K562 (cell line): ENCODE measurements around the gene BARX2. TPM values are rescaled to one million over a fixed set of nuclear protein-coding genes. Genes with fewer than 3 reads are reported as not detected.

Experiments
- ATAC-seq: fragments of 200-7000 bp; cut with Tn5 transposase; 3 replicates; pipeline ENCODE4 v1.9.1; 2020; ENCODE audit warnings: moderate library complexity
- BruUV-seq: library from RNA; stranded (reverse); fragments of 400-500 nt; replicated peaks from 2 replicates; lab custom pipeline; 2021; lab: Mats Ljungman, UMichigan
- CTCF ChIA-PET: fragments of 300-600 bp; formaldehyde crosslinking; extraction: SDS; loops from one replicate; lab custom pipeline; 2021; ENCODE audit warnings: low intra/inter-chr PET ratio; lab: Yijun Ruan, JAX
- POLR2A ChIA-PET: fragments of 300-600, 350-650 bp; sonication (Branson Sonifier 250); formaldehyde crosslinking; extraction: SDS; loops from one replicate; lab custom pipeline; 2021; ENCODE audit warnings: antibody characterized with exemption, inconsistent platforms; lab: Yijun Ruan, JAX
- DNase-seq, 4 experiments: peaks; one replicate each; pipeline versions ENCODE4 v3.0.0 to v3.0.0-alpha.2; 2011 to 2018; ENCODE audit warnings: low spot score in 3 of 4, mixed read lengths in 3 of 4; ENCODE audit errors: extremely low read depth in 1 of 4
- FAIRE-seq: peaks from 2 replicates; lab custom pipeline; 2011; peaks lifted over from hg19 to GRCh38; lab: Jason Lieb, UNC
- H2AFZ ChIP-seq: 2 replicates; pipeline ENCODE4 v1.6.0; 2011; ENCODE audit warnings: low read depth, low read length, control low read depth, inconsistent platforms
- H3K27ac ChIP-seq: fragments of 200-600 bp; 3 replicates; pipeline ENCODE4 v1.8.0; 2011; ENCODE audit warnings: low read depth, mild to moderate bottlenecking, control low read depth, inconsistent platforms, low read length, moderate library complexity, mixed read lengths; ENCODE audit errors: extremely low read depth
- H3K27me3 ChIP-seq, 2 experiments: fragments of 300-600 bp in 1 of 2; 2 replicates in 1 of 2; 3 replicates in 1 of 2; pipeline versions ENCODE4 v1.6.0 to v1.8.0; 2011; ENCODE audit warnings: inconsistent platforms in 2 of 2, low read length in 2 of 2, mild to moderate bottlenecking in 1 of 2, mixed read lengths in 1 of 2, moderate library complexity in 1 of 2; ENCODE audit not compliant: control insufficient read depth in 2 of 2, insufficient read depth in 2 of 2
- H3K36me3 ChIP-seq: fragments of 300-600 bp; 3 replicates; pipeline ENCODE4 v1.8.0; 2011; ENCODE audit warnings: mild to moderate bottlenecking, low read length, inconsistent platforms; ENCODE audit not compliant: control insufficient read depth, insufficient read depth
- H3K4me1 ChIP-seq, 2 experiments: fragments of 200-600 bp in 1 of 2; replicated peaks in 1 of 2; 2 replicates in 1 of 2; 3 replicates in 1 of 2; pipeline versions ENCODE4 v1.5.1 to v1.8.0; 2011; ENCODE audit warnings: inconsistent platforms in 2 of 2, low read length in 2 of 2, mild to moderate bottlenecking in 1 of 2, mixed read lengths in 1 of 2, moderate library complexity in 1 of 2; ENCODE audit not compliant: control insufficient read depth in 2 of 2, insufficient read depth in 2 of 2
- H3K4me2 ChIP-seq: 2 replicates; pipeline ENCODE4 v1.6.1; 2011; ENCODE audit warnings: low read length, control low read depth, inconsistent platforms, mixed read lengths; ENCODE audit not compliant: insufficient read depth
- H3K4me3 ChIP-seq: fragments of 200-600 bp; sonication (generic), shearing (Covaris generic); 2 replicates; pipeline ENCODE4 v1.5.1; 2016; ENCODE audit warnings: control low read depth, inconsistent platforms
- H3K79me2 ChIP-seq: fragments of 200-600 bp; 3 replicates; pipeline ENCODE4 v1.8.0; 2011; ENCODE audit warnings: low read length, inconsistent platforms; ENCODE audit not compliant: control insufficient read depth, insufficient read depth
- H3K9ac ChIP-seq, 2 experiments: 2 replicates each; pipeline versions ENCODE4 v1.6.0 to v1.6.1; 2011; ENCODE audit warnings: low read depth in 2 of 2, low read length in 2 of 2, control low read depth in 1 of 2, inconsistent platforms in 1 of 2, mild to moderate bottlenecking in 1 of 2, mixed read lengths in 1 of 2; ENCODE audit not compliant: insufficient read depth in 1 of 2
- H3K9me1 ChIP-seq: one replicate; pipeline ENCODE4 v1.6.0; 2011; ENCODE audit warnings: inconsistent platforms, mild to moderate bottlenecking, low read length, moderate library complexity; ENCODE audit not compliant: control insufficient read depth, insufficient read depth
- H3K9me3 ChIP-seq: replicated peaks from 2 replicates; pipeline ENCODE4 v1.5.1; 2011; ENCODE audit warnings: low read depth, low read length, inconsistent platforms; ENCODE audit not compliant: control insufficient read depth, insufficient read depth
- H4K20me1 ChIP-seq: replicated peaks from 2 replicates; pipeline ENCODE4 v1.6.1; 2011; ENCODE audit warnings: low read length, inconsistent platforms, mixed read lengths; ENCODE audit not compliant: control insufficient read depth, insufficient read depth
- C11orf30 ChIP-seq: fragments of 450-650 bp; IDR thresholded peaks from 2 replicates; pipeline ENCODE4 v1.6.1; 2016; ENCODE audit warnings: low read depth, mild to moderate bottlenecking
- MAFF ChIP-seq: IDR thresholded peaks from 2 replicates; pipeline ENCODE4 v1.6.1; 2012; ENCODE audit warnings: low read length, improper control_type of control experiment
- MAFG ChIP-seq: fragments of 450-650 bp; conservative IDR thresholded peaks from 2 replicates; pipeline ENCODE4 v1.6.1; 2016; ENCODE audit warnings: missing genetic modification characterization, missing compliant biosample characterization
- MAFK ChIP-seq: IDR thresholded peaks from 2 replicates; pipeline ENCODE4 v1.6.1; 2011; ENCODE audit warnings: low read length, improper control_type of control experiment
- ZNF146 ChIP-seq: IDR thresholded peaks from one replicate; pipeline ENCODE4 v1.6.1; 2018; ENCODE audit warnings: missing compliant biosample characterization; ENCODE audit not compliant: unreplicated experiment
- ZNF316 ChIP-seq: fragments of 450-650 bp; IDR thresholded peaks from 2 replicates; pipeline ENCODE4 v1.6.1; 2016
- WGBS: fragments of 100-300 bp; shearing (Covaris generic); methylation state at CpG from one replicate; pipeline ENCODE4 v1.1.6; 2016; ENCODE audit warnings: low coverage, mixed read lengths; ENCODE audit not compliant: insufficient coverage; ENCODE audit errors: missing lambda C conversion rate; 5-methylcytosine and 5-hydroxymethylcytosine counted together
- in situ Hi-C: fragments of 300-500 bp; cut with MboI; formaldehyde crosslinking; loops from 4 replicates; pipeline ENCODE4 v1.15.0; 2018; ENCODE audit warnings: inconsistent platforms, mixed read lengths
- intact Hi-C: fragments of 100-400 bp; cut with micrococcal nuclease; formaldehyde crosslinking; loops from 2 replicates; pipeline ENCODE4 v1.14.2; 2022
- polyA plus RNA-seq, 8 experiments: library from polyadenylated mRNA; depleted of rRNA in 4 of 8; stranded (reverse) in 5 of 8; unstranded in 3 of 8; fragments of >200 nt; fragmentation: Nextera tagmentation in 2 of 8; fragmentation: Illumina TruSeq in 1 of 8; extraction: Ambion mirVana in 2 of 8; extraction: Trizol in 1 of 8; gene quantifications; 2 replicates each; pipeline versions ENCODE4 v1.2.1 to v1.2.3, GENCODE V29; 2011 to 2014; ENCODE audit warnings: inconsistent platforms in 1 of 8, missing spikeins in 1 of 8
- total RNA-seq, 7 experiments: library from RNA; depleted of rRNA in 6 of 7; stranded (reverse); fragments of >200 nt in 6 of 7; fragmentation: Illumina TruSeq in 2 of 7; extraction: Trizol in 2 of 7; gene quantifications; 2 replicates each; pipeline versions ENCODE4 v1.2.1 to v1.2.3, GENCODE V29; 2011 to 2021; ENCODE audit warnings: low replicate concordance in 1 of 7
- TF ChIP-seq, protein P1 (sequence below): fragments of 250-450 bp; sonication (Bioruptor Pico); IDR thresholded peaks from 2 replicates; pipeline ENCODE4 v1.8.0; 2021; ENCODE audit warnings: moderate library complexity, mild to moderate bottlenecking, inconsistent platforms

The BARX2 gene
- total and polyA plus RNA-seq, 9 of the 15 experiments (the other 6 are each of a cell fraction or from before 2014, with no cell fraction given), result not detected

- ChIA-PET POLR2A (no interaction called here), CTCF (no interaction called here)
- Histone ChIP-seq H4K20me1 (no peaks in the 10 kb centered on the region), H3K27me3 (peaks cover 0 to 2% of the 10 kb centered on the region in 2 experiments; a peak in 2 of 5 replicates), H3K4me2 (no peak overlapping the region), H3K9me1 (no peaks in the 10 kb centered on the region), H2AFZ (no peak overlapping the region), H3K79me2 (no peaks in the 10 kb centered on the region), H3K36me3 (no peaks in the 10 kb centered on the region), H3K4me1 (no peaks in the 10 kb centered on the region), H3K9me3 (no peaks in the 10 kb centered on the region), H3K27ac (no peak overlapping the region), H3K4me3 (no peak overlapping the region), H3K9ac (no peak overlapping the region)
- ATAC-seq (no peak), DNase-seq (no peak), FAIRE-seq (no peak)
- no TSS peak for BruUV-seq
- 2% methylated on average over 4 of the region's 4 CpGs for WGBS
- in situ Hi-C loops (no loop called here), intact Hi-C loops (no loop called here)
- TF ChIP-seq MAFF (peak; percentile 86), ZNF316 (peak; percentile 86), ZNF146 (CRISPR knock-in tag) (no peak), MAFG (tag) (peak; percentile 86), MAFK (peak; percentile 89), C11orf30 (peak; percentile 80)
- TF ChIP-seq, protein P1, sequence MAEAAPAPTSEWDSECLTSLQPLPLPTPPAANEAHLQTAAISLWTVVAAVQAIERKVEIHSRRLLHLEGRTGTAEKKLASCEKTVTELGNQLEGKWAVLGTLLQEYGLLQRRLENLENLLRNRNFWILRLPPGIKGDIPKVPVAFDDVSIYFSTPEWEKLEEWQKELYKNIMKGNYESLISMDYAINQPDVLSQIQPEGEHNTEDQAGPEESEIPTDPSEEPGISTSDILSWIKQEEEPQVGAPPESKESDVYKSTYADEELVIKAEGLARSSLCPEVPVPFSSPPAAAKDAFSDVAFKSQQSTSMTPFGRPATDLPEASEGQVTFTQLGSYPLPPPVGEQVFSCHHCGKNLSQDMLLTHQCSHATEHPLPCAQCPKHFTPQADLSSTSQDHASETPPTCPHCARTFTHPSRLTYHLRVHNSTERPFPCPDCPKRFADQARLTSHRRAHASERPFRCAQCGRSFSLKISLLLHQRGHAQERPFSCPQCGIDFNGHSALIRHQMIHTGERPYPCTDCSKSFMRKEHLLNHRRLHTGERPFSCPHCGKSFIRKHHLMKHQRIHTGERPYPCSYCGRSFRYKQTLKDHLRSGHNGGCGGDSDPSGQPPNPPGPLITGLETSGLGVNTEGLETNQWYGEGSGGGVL (CRISPR knock-in tag), result no peak
Measured at GRCh38 chr11:129390303-129390821, 14.7 kb downstream of the BARX2 start.
